Uterus (tissue), 4 donors: ENCODE measurements around the gene SLC16A1. TPM values are rescaled to one million over a fixed set of nuclear protein-coding genes. Genes with fewer than 3 reads are reported as not detected.

Experiments
- DNase-seq, 2 donors: peaks; one replicate each; pipeline ENCODE4 v3.0.0-alpha.2; 2019 to 2020
- H3K27ac ChIP-seq, 2 donors: fragments of 200-600 bp; sonication (generic); 1 replicate in 1 of 2; 2 replicates in 1 of 2; pipeline ENCODE4 v1.5.1; 2016 to 2018
- H3K27me3 ChIP-seq, 2 donors: fragments of 200-600 bp; sonication (generic); one replicate each; pipeline ENCODE4 v1.5.1; 2018 to 2019; ENCODE audit warnings: control low read depth in 1 of 2
- H3K36me3 ChIP-seq, 2 donors: fragments of 200-600 bp; sonication (generic); one replicate each; pipeline ENCODE4 v1.5.1; 2019; ENCODE audit warnings: control low read depth in 1 of 2
- H3K4me1 ChIP-seq, 2 donors: fragments of 200-600 bp; sonication (generic); one replicate each; pipeline ENCODE4 v1.5.1; 2018 to 2019; ENCODE audit warnings: control low read depth in 1 of 2
- H3K4me3 ChIP-seq, 2 donors: fragments of 200-600 bp; sonication (generic); 1 replicate in 1 of 2; 2 replicates in 1 of 2; pipeline ENCODE4 v1.5.1; 2018 to 2019; ENCODE audit warnings: mild to moderate bottlenecking in 1 of 2
- H3K9me3 ChIP-seq, 2 donors: fragments of 200-600 bp; sonication (generic); one replicate each; pipeline ENCODE4 v1.5.1; 2019; ENCODE audit warnings: control low read depth in 1 of 2
- POLR2A ChIP-seq, 2 donors: fragments of 450-650 bp; IDR thresholded peaks; one replicate each; pipeline ENCODE4 v1.6.1; 2016; ENCODE audit warnings: antibody characterized with exemption in 2 of 2, mild to moderate bottlenecking in 1 of 2, moderate library complexity in 1 of 2
- intact Hi-C: fragments of 100-400 bp; cut with DNase I; formaldehyde crosslinking; loops from one replicate; pipeline ENCODE4 v1.15.1; 2023; ENCODE audit warnings: low total_unique reads
- total RNA-seq, 4 donors: library from RNA; depleted of rRNA in 3 of 4; stranded (reverse); fragments of >200 nt in 3 of 4; gene quantifications; one replicate each; pipeline versions ENCODE4 v1.1.0 to v1.2.4, GENCODE V29; 2014 to 2023
- TF ChIP-seq, protein P1 (sequence below), 4 experiments: fragments of 200-600 bp in 2 of 4; fragments of 450-650 bp in 2 of 4; sonication (generic) in 2 of 4; IDR thresholded peaks; one replicate each; pipeline ENCODE4 v1.5.1; 2016 to 2019; ENCODE audit warnings: antibody characterized with exemption in 4 of 4, mild to moderate bottlenecking in 2 of 4, moderate library complexity in 1 of 4
- donor health status: DM: yes; HTN: yes; CAD: no.

Gene SLC16A1
- total RNA-seq, 4 donors from 2014 or later: 12.6 to 76.3 (median 39.5) TPM

GRCh38 chr1:112990271-112990670 lies 34.3 kb upstream of the SLC16A1 start:
- TF ChIP-seq, protein P1, sequence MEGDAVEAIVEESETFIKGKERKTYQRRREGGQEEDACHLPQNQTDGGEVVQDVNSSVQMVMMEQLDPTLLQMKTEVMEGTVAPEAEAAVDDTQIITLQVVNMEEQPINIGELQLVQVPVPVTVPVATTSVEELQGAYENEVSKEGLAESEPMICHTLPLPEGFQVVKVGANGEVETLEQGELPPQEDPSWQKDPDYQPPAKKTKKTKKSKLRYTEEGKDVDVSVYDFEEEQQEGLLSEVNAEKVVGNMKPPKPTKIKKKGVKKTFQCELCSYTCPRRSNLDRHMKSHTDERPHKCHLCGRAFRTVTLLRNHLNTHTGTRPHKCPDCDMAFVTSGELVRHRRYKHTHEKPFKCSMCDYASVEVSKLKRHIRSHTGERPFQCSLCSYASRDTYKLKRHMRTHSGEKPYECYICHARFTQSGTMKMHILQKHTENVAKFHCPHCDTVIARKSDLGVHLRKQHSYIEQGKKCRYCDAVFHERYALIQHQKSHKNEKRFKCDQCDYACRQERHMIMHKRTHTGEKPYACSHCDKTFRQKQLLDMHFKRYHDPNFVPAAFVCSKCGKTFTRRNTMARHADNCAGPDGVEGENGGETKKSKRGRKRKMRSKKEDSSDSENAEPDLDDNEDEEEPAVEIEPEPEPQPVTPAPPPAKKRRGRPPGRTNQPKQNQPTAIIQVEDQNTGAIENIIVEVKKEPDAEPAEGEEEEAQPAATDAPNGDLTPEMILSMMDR (IDR thresholded peaks at IDR 0.05): no peak
- TF ChIP-seq POLR2A (IDR thresholded peaks at IDR 0.05): no peak
- H3K9me3 ChIP-seq: no peaks in the 10 kb centered on the region
- no peaks in the 10 kb centered on the region for H3K4me1 ChIP-seq
- H3K27ac ChIP-seq: no peak overlapping the region
- H3K27me3 ChIP-seq: no peaks in the 10 kb centered on the region
- intact Hi-C loops: no loop called here
- H3K36me3 ChIP-seq: no peaks in the 10 kb centered on the region
- DNase-seq: no peak
- no peak overlapping the region for H3K4me3 ChIP-seq

DNA sequence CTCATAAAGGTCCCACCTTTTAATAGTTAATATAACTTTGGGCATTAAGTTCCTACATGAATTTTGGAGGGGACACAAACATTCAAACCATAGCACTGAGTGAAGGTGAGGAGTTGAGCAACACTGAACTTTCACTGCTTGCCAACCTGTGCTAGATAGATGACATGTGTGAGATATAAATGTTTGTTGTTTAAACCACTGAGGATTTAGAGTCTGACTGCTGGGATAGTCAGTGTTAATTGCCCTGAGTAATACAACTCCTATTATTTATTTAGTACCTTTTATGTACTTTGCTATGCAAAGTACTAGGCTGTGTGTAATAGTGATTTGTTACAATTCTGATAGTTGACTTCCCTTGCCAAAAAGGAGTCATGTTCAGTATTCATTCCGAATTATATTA lies 32.4 kb upstream of the SLC16A1 start:
- Histone ChIP-seq H3K27me3 (no peaks in the 10 kb centered on the region), H3K4me1 (no peaks in the 10 kb centered on the region), H3K4me3 (no peak overlapping the region), H3K27ac (peak overlapping the region in 1 of 2 donors; percentile 31), H3K9me3 (no peaks in the 10 kb centered on the region), H3K36me3 (no peaks in the 10 kb centered on the region)
- intact Hi-C loops: no loop called here
- TF ChIP-seq, protein P1 (IDR thresholded peaks at IDR 0.05): no peak
- TF ChIP-seq POLR2A (IDR thresholded peaks at IDR 0.05): no peak
- DNase-seq: no peak

DNA sequence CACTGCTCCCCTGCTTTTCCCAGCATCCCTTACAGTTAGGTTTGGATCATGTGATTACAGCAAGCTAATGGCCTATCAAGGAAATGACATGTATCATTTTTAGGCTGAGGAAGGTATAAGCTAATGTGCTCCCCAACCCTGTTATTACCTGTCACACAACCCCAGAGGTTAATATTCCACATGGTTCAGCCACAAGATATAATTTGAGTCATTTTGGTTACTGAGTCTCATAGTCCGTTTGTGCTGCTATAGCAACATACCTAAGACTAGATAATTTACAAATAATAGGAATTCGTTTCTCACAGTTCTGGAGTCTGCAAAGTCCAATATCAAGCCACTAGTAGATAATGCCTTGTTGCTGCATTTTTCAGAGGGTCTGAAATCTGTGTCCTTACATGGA lies 29.1 kb upstream of the SLC16A1 start:
- no peaks in the 10 kb centered on the region for H3K27me3 ChIP-seq
- no peak overlapping the region for H3K27ac ChIP-seq
- no peak for TF ChIP-seq POLR2A (IDR thresholded peaks at IDR 0.05)
- TF ChIP-seq, protein P1 (IDR thresholded peaks at IDR 0.05): no peak
- DNase-seq: no peak
- H3K9me3 ChIP-seq: no peaks in the 10 kb centered on the region
- H3K36me3 ChIP-seq: no peaks in the 10 kb centered on the region
- H3K4me1 ChIP-seq: no peaks in the 10 kb centered on the region
- H3K4me3 ChIP-seq: no peak overlapping the region
- intact Hi-C loops: no loop called here

DNA sequence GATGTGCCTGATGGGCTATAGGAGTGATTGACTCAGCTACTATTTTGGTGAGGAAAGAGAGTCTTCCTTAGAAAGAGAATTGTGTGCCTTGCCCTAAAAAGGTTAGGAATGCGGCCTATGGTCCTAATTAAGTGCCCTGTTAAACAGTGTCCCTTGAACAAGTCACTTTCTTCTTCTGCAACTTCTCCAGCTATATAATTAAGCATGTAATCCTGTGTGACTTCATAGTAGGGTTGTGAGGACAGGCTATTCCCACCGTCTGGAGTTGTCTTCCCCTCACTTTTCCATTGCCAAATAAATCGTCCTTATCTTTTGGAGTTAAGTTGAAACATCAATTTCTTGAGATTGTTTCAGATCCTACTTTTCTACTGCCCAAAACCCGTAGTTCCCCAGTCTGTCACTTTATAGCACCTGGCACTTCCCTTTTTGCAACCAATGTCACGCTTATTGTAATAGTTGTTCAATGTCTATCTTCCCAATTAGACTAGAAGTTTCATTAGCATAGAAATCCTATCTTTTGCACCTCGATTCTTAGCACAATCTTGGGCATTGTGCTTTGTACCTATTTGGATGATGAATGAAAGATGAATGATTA lies 27.6 kb upstream of the SLC16A1 start:
- DNase-seq: no peak
- no peaks in the 10 kb centered on the region for H3K9me3 ChIP-seq
- no peaks in the 10 kb centered on the region for H3K36me3 ChIP-seq
- no peaks in the 10 kb centered on the region for H3K27me3 ChIP-seq
- no peak for TF ChIP-seq POLR2A (IDR thresholded peaks at IDR 0.05)
- TF ChIP-seq, protein P1 (IDR thresholded peaks at IDR 0.05): no peak
- no peak overlapping the region for H3K27ac ChIP-seq
- no peaks in the 10 kb centered on the region for H3K4me1 ChIP-seq
- intact Hi-C loops: no loop called here
- H3K4me3 ChIP-seq: no peak overlapping the region

- H3K9me3 ChIP-seq: no peaks in the 10 kb centered on the region
- H3K27me3 ChIP-seq: no peaks in the 10 kb centered on the region
- no peaks in the 10 kb centered on the region for H3K36me3 ChIP-seq
- TF ChIP-seq POLR2A (IDR thresholded peaks at IDR 0.05): no peak
- TF ChIP-seq, protein P1 (IDR thresholded peaks at IDR 0.05): no peak
- DNase-seq: no peak
- intact Hi-C loops: no loop called here
- H3K27ac ChIP-seq: no peak overlapping the region
- no peaks in the 10 kb centered on the region for H3K4me1 ChIP-seq
- no peak overlapping the region for H3K4me3 ChIP-seq
Observed at GRCh38 chr1:112982853-112983536, 27.0 kb upstream of the SLC16A1 start.
